Left lung (tissue), 10 donors: ENCODE measurements around the gene CPHXL. TPM values are rescaled to one million over a fixed set of nuclear protein-coding genes. Genes with fewer than 3 reads are reported as not detected.

ENCODE experiments used
- ATAC-seq: fragments of 200-7000 bp; cut with Tn5 transposase; one replicate; pipeline ENCODE4 v1.9.1; 2020; ENCODE audit warnings: moderate library complexity
- DNase-seq, 4 donors: peaks; one replicate each; pipeline ENCODE4 v3.0.0-alpha.2; 2013 to 2020
- H3K27ac ChIP-seq, 2 donors: fragments of 200-600 bp; sonication (generic) in 1 of 2; one replicate each; pipeline versions ENCODE4 v1.5.0 to v1.8.0; 2020 to 2021
- H3K27me3 ChIP-seq, 2 donors: fragments of 200-600 bp; sonication (generic) in 1 of 2; one replicate each; pipeline versions ENCODE4 v1.5.0 to v1.8.0; 2020 to 2021
- H3K36me3 ChIP-seq, 2 donors: fragments of 200-600 bp; sonication (generic) in 1 of 2; one replicate each; pipeline versions ENCODE4 v1.5.0 to v1.8.0; 2020 to 2021
- H3K4me1 ChIP-seq, 2 donors: fragments of 200-600 bp; one replicate each; pipeline ENCODE4 v1.8.0; 2021
- H3K4me3 ChIP-seq, 2 donors: fragments of 200-600 bp; sonication (generic) in 1 of 2; one replicate each; pipeline versions ENCODE4 v1.5.0 to v1.8.0; 2020 to 2021; ENCODE audit warnings: mild to moderate bottlenecking in 1 of 2
- H3K9me3 ChIP-seq, 2 donors: fragments of 200-600 bp; sonication (generic) in 1 of 2; one replicate each; pipeline versions ENCODE4 v1.5.0 to v1.8.0; 2020 to 2021
- CTCF ChIP-seq, 2 donors: fragments of 200-600 bp; sonication (generic) in 1 of 2; IDR thresholded peaks; one replicate each; pipeline versions ENCODE4 v1.5.0 to v1.8.0; 2021; ENCODE audit warnings: antibody characterized with exemption in 2 of 2
- intact Hi-C, 2 donors: fragments of 100-400 bp; cut with DNase I; formaldehyde crosslinking; loops; one replicate each; pipeline versions ENCODE4 v1.11.2 to v1.14.2; 2022
- polyA plus RNA-seq, 6 donors: library from polyadenylated mRNA; unstranded; fragments of 120-200 nt; gene quantifications; one replicate each; pipeline ENCODE4 v1.2.1, GENCODE V29; 2013; ENCODE audit not compliant: insufficient read length in 6 of 6
- total RNA-seq, 2 donors: library from RNA; stranded (reverse); fragmentation: NEBNext Ultra II Directional; extraction: Animal tissue kit (Norgen Biotek cat#: 25700); gene quantifications; one replicate each; pipeline ENCODE4 v1.2.1, GENCODE V29; 2021
- donor health status: DM: no; HTN: yes; CAD: no.
- donor health status: DM: no; HTN: no; CAD: no.

The CPHXL gene
- total and polyA plus RNA-seq, 8 donors = 0.17 TPM; not detected in 7

GRCh38 chr16:75667503-75667902 lies 58.8 kb downstream of the CPHXL start:
- no peak for ATAC-seq
- Histone ChIP-seq H3K4me1 (no peaks in the 10 kb centered on the region), H3K4me3 (no peak overlapping the region), H3K27me3 (no peaks in the 10 kb centered on the region), H3K9me3 (no peaks in the 10 kb centered on the region), H3K27ac (no peak overlapping the region), H3K36me3 (no peaks in the 10 kb centered on the region)
- DNase-seq = no peak
- TF ChIP-seq CTCF (IDR thresholded peaks at IDR 0.05) = no peak
- intact Hi-C loops = no loop called here

Other genes starting within 250 kb of the CPHXL start
- gene CHST6, start 231.0 kb downstream of the CPHXL start, total RNA-seq = 1 to 10 TPM; 3.3 to 3.9 TPM
- gene CHST6, start 231.0 kb downstream of the CPHXL start, polyA plus RNA-seq = 1 to 10 TPM; 1.3 to 2.0 (median 1.5) TPM
- gene CHST5, start 190.4 kb downstream of the CPHXL start, total RNA-seq = 1 to 10 TPM in 1 of 2 donors, under 1 TPM in 1; 0.09 to 1.4 TPM
- gene CHST5, start 190.4 kb downstream of the CPHXL start, polyA plus RNA-seq = 1 to 10 TPM in 2 of 6 donors, under 1 TPM in 4; 0.48 to 1.6 (median 0.65) TPM
- gene TMEM231, start 170.2 kb downstream of the CPHXL start, total RNA-seq = 10 to 100 TPM in 1 of 2 donors, 1 to 10 TPM in 1; 8.2 to 16.0 TPM
- 10 to 100 TPM; 18.3 to 25.8 (median 24.2) TPM for gene TMEM231, start 170.2 kb downstream of the CPHXL start, polyA plus RNA-seq
- gene GABARAPL2, start 160.1 kb downstream of the CPHXL start, total RNA-seq = 100 to 1,000 TPM in 1 of 2 donors, 10 to 100 TPM in 1; 94.1 to 107 TPM
- gene GABARAPL2, start 160.1 kb downstream of the CPHXL start, polyA plus RNA-seq = 100 to 1,000 TPM; 126 to 145 (median 143) TPM
- gene ADAT1, start 103.2 kb downstream of the CPHXL start, total RNA-seq = 10 to 100 TPM; 45.4 to 53.0 TPM
- gene ADAT1, start 103.2 kb downstream of the CPHXL start, polyA plus RNA-seq = 10 to 100 TPM; 39.1 to 57.4 (median 51.8) TPM
- gene KARS1, start 78.8 kb downstream of the CPHXL start, total RNA-seq = 100 to 1,000 TPM in 1 of 2 donors, 10 to 100 TPM in 1; 80.0 to 106 TPM
- gene KARS1, start 78.8 kb downstream of the CPHXL start, polyA plus RNA-seq = 100 to 1,000 TPM; 117 to 128 (median 123) TPM
- 10 to 100 TPM; 46.7 to 55.8 TPM for gene TERF2IP, start 78.7 kb downstream of the CPHXL start, total RNA-seq
- 10 to 100 TPM; 75.0 to 88.7 (median 78.7) TPM for gene TERF2IP, start 78.7 kb downstream of the CPHXL start, polyA plus RNA-seq
- not detected for gene CPHXL2, start 49.5 kb downstream of the CPHXL start, total RNA-seq
- under 1 TPM in 3 of 6 donors, not detected in 3; 0.17 to 0.52 (median 0.52) TPM for gene CPHXL2, start 49.5 kb downstream of the CPHXL start, polyA plus RNA-seq
- gene DUXB, start 25.0 kb downstream of the CPHXL start, total RNA-seq = not detected
- gene DUXB, start 25.0 kb downstream of the CPHXL start, polyA plus RNA-seq = under 1 TPM in 4 of 6 donors, not detected in 2; 0.15 to 0.42 (median 0.16) TPM